Mammary epithelial cell (primary cell): Measurements from ENCODE around the gene RELN.

Source experiments
- EZH2 ChIP-seq: IDR thresholded peaks from 2 replicates; pipeline ENCODE4 v1.6.1; 2012; ENCODE audit warnings: low read length, inconsistent platforms, borderline replicate concordance
- TF ChIP-seq, protein P1 (sequence below), 2 donors: IDR thresholded peaks in 1 of 2; conservative IDR thresholded peaks in 1 of 2; 2 replicates each; pipeline ENCODE4 v1.5.1; 2011 to 2012; ENCODE audit warnings: inconsistent platforms in 2 of 2, low read length in 2 of 2, mild to moderate bottlenecking in 2 of 2, control low read depth in 1 of 2, low read depth in 1 of 2; ENCODE audit not compliant: insufficient read depth in 1 of 2; ENCODE audit errors: extremely low read depth in 1 of 2

DNA sequence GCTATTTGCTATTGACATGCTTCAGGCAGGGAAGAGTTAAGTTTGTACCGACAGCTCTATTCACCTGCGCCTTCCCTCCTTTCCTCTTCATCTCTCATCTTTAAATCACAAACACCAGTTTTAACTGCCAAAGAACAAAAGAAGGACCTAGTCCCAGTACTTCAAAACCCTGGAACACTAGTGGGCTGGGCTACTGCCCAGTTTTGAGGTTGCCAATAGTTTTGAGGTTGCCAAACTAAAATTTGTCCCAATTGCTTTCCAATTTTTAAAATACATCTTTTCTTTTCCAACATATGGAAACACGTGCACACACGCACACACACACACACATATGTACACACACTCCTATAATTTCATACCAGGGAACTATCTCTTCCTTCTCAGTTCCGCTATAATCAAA lies 412.8 kb downstream of the RELN start:
- TF ChIP-seq, protein P1, sequence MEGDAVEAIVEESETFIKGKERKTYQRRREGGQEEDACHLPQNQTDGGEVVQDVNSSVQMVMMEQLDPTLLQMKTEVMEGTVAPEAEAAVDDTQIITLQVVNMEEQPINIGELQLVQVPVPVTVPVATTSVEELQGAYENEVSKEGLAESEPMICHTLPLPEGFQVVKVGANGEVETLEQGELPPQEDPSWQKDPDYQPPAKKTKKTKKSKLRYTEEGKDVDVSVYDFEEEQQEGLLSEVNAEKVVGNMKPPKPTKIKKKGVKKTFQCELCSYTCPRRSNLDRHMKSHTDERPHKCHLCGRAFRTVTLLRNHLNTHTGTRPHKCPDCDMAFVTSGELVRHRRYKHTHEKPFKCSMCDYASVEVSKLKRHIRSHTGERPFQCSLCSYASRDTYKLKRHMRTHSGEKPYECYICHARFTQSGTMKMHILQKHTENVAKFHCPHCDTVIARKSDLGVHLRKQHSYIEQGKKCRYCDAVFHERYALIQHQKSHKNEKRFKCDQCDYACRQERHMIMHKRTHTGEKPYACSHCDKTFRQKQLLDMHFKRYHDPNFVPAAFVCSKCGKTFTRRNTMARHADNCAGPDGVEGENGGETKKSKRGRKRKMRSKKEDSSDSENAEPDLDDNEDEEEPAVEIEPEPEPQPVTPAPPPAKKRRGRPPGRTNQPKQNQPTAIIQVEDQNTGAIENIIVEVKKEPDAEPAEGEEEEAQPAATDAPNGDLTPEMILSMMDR (conservative IDR thresholded peaks at IDR 0.05 in 1 of 2, IDR thresholded peaks at IDR 0.05 in 1 of 2; ENCODE audit: extremely low read depth in 1 of 2, insufficient read depth in 1 of 2, low read depth in 1 of 2, low read length in 2 of 2) = no peak
- TF ChIP-seq EZH2 = no peak
